AG04449 (cell line): ENCODE results near the gene DECR2.
"Not testable (repeated sequence)": the region's sequence is repeated elsewhere in the genome, so short reads cannot be mapped to it uniquely, and the experiment has no call there.

Experiments used
- CTCF ChIA-PET: fragments of 350-600 bp; formaldehyde crosslinking; extraction: SDS; loops from one replicate; lab custom pipeline; 2021; ENCODE audit warnings: antibody characterized with exemption; lab: Yijun Ruan, JAX
- POLR2A ChIA-PET: fragments of 400-600, 350-600 bp; formaldehyde crosslinking; extraction: SDS; loops from one replicate; lab custom pipeline; 2020; ENCODE audit warnings: antibody characterized with exemption, inconsistent platforms; lab: Yijun Ruan, JAX
- DNase-seq: peaks from one replicate; pipeline ENCODE4 v3.0.0-alpha.2; 2010; ENCODE audit warnings: low read depth, low spot score
- H3K4me3 ChIP-seq: 2 replicates; pipeline ENCODE4 v1.5.1; 2011; ENCODE audit warnings: low read depth, mild to moderate bottlenecking, control low read depth, low read length
- CTCF ChIP-seq: IDR thresholded peaks from one replicate; pipeline ENCODE4 v1.5.1; 2011; ENCODE audit warnings: mild to moderate bottlenecking, moderate library complexity, low read length, control low read depth, inconsistent platforms; ENCODE audit not compliant: insufficient read depth; ENCODE audit errors: missing control alignments

DECR2 gene

DNA sequence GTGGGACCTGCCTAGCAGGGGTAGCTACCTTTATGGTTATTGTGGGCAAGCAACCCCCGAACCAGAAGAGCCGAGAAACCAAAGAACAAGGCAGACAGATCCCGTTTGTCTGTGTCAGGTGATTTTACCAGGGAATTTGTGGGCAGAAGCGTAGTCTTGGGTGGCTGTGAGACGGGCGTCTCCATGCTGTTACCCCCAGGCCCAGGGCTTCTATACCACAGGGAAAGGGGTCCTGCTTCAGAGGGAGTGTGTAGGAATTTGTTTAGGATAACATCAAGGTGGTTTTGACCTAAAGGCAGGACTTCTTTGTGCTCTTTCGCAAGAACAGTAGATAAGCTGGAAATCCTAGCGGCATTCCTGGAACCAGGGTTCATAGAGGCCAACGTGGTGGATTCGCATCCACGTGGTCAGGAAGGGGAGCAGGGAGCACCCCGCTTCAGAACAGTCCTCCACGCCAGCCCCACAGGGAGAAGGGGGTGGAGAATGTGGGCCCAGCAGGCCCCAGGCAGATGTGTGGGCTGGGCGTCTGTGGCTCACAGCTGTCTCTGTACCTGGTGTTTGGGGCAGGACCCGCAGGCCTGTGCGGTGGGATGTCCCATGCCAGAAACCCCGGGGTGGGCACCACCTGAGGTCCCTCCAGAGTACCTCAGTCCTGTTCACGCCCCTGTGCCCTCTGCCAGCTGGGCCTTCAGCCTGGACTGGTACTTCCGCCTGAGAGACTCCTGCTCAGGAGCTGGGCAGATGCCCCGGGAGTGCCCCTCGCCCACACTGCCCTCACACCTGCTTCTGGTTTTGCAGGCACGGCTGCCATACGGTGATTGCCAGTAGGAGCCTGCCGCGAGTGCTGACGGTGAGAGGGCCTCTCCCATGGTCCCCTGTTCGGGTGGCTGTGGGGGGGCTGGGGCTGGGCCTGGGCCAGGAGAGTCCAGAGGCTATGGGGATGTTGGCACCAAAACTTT is 4.1 kb downstream of the DECR2 start:
- no peak for TF ChIP-seq CTCF
- ChIA-PET POLR2A (interaction anchor here (0.6 kb wide), 1 partner anchor 178 kb away, joined by 6 read pairs; no protein-coding TSS in a partner anchor), CTCF (no interaction called here)
- H3K4me3 ChIP-seq = no peak overlapping the region
- no peak for DNase-seq

GRCh38 chr16:407253-407652 is 5.6 kb downstream of the DECR2 start:
- POLR2A ChIA-PET = no interaction called here
- TF ChIP-seq CTCF = no peak
- no peak overlapping the region for H3K4me3 ChIP-seq
- CTCF ChIA-PET = no interaction called here
- no peak for DNase-seq

- POLR2A ChIA-PET = no interaction called here
- no peak overlapping the region for H3K4me3 ChIP-seq
- TF ChIP-seq CTCF = no peak
- CTCF ChIA-PET = no interaction called here
- no peak for DNase-seq
Observed at GRCh38 chr16:410516-411178, 9.0 kb downstream of the DECR2 start.

- ChIA-PET CTCF (no interaction called here), POLR2A (no interaction called here)
- TF ChIP-seq CTCF = no peak
- no peak for DNase-seq
- H3K4me3 ChIP-seq = no peak overlapping the region
Observed at GRCh38 chr16:411576-412265, 10.0 kb downstream of the DECR2 start.

- ChIA-PET CTCF (interaction anchor here (1.0 to 1.4 kb wide), 2 partner anchors 9 to 12 kb away, joined by 4 to 5 read pairs; no protein-coding TSS in a partner anchor), POLR2A (interaction anchor here (1.3 kb wide), 1 partner anchor 10 kb away, joined by 5 read pairs; no protein-coding TSS in a partner anchor)
- no peak for DNase-seq
- no peak for TF ChIP-seq CTCF
- H3K4me3 ChIP-seq = no peak overlapping the region
Observed at GRCh38 chr16:414395-415169, 12.9 kb downstream of the DECR2 start.

DNA sequence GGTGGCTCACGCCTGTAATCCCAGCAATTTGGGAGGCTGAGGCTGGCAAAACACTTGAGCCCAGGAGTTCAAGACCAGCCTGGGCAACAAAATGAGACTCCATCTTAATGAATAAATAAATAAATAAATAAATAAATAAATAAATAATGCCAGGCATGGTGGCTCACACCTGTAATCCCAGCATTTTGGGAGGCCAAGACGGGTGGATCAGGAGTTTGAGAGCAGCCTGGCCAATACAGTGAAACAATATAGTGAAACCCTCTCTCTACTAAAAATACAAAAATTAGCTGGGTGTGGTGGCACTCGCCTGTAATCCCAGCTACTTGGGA is 13.4 kb downstream of the DECR2 start:
- POLR2A ChIA-PET, CTCF ChIA-PET, H3K4me3 ChIP-seq, DNase-seq: not testable (repeated sequence)

- CTCF ChIA-PET, DNase-seq: not testable (repeated sequence)
- POLR2A ChIA-PET = interaction anchor here (0.6 kb wide), 1 partner anchor 253 kb away, joined by 3 read pairs; the partner anchor contains the start of gene RHBDL1
Observed at GRCh38 chr16:422179-422578, 20.5 kb downstream of the DECR2 start.

More at GRCh38 chr16:422179-422578, 20.5 kb downstream of the DECR2 start:
- not testable (repeated sequence) for H3K4me3 ChIP-seq
